ENCODE results near the gene DBX2. TPM values are rescaled to one million over a fixed set of nuclear protein-coding genes. Genes with fewer than 3 reads are reported as not detected.
"Not testable (repeated sequence)": the region's sequence is repeated elsewhere in the genome, so short reads cannot be mapped to it uniquely, and the experiment has no call there.

DBX2 gene
- total RNA-seq (2014; rRNA removed; shearing (Covaris generic)), result not detected in 2 replicates

GRCh38 chr12:45050751-45051571, at the start of gene DBX2:
Gene DBX2 (minus strand): TSS chr12:45051099. CDS start chr12:45050927, 172 bp downstream.
- DNase-seq (ENCODE audit: low read depth), result no peak

- DNase-seq (ENCODE audit: low read depth), result no peak
Observed at GRCh38 chr12:45098766-45099165, 47.9 kb upstream of the DBX2 start.

DNA sequence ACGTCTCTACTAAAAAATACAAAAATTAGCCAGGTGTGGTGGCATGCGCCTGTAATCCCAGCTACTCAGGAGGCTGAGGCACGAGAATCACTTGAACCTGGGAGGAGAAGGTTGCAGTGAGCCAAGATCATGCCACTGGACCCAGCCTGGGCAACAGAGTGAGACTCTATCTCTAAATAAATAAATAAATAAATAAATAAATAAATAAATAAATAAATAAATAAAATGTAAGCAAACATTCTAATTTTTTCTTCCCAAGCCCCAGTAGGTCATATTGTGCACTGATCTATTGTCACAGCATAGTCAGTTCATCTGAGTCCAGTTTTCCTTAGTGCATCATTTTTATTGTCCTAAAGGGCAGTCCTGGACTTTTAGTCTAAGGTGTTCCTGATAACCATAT, 44.5 kb upstream of the DBX2 start:
- DNase-seq (ENCODE audit: low read depth), result not testable (repeated sequence)

GRCh38 chr12:45093051-45093450, 42.2 kb upstream of the DBX2 start:
- no peak for DNase-seq (ENCODE audit: low read depth)

GRCh38 chr12:45089411-45090075, 38.6 kb upstream of the DBX2 start:
- no peak for DNase-seq (ENCODE audit: low read depth)

GRCh38 chr12:45088608-45089007, 37.7 kb upstream of the DBX2 start:
- DNase-seq (ENCODE audit: low read depth), result no peak

GRCh38 chr12:45084248-45084647, 33.3 kb upstream of the DBX2 start:
- DNase-seq (ENCODE audit: low read depth), result not testable (repeated sequence)

DNA sequence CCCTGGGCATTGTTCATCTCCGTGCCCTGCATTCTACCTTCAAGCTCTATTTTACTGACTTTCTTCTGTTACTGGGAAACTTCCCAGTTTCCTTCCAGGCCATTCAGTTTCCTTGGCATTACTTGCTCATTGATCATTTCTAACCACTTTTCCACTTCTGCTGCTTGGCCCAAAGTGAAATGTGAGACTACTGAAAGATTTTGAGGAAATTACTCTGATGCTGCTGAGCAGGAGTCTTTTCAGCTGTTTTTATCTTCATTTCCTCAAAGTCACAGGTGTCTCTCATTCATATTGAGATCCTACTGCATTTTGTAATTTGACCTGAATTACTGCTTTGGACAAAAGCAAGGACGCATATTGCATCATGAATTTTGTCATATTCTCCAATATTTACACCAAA, 26.4 kb upstream of the DBX2 start:
- no peak for DNase-seq (ENCODE audit: low read depth)

GRCh38 chr12:45076417-45077026, 25.6 kb upstream of the DBX2 start:
- DNase-seq (ENCODE audit: low read depth), result no peak

- no peak for DNase-seq (ENCODE audit: low read depth)
Observed at GRCh38 chr12:45075587-45076282, 24.8 kb upstream of the DBX2 start.

DNA sequence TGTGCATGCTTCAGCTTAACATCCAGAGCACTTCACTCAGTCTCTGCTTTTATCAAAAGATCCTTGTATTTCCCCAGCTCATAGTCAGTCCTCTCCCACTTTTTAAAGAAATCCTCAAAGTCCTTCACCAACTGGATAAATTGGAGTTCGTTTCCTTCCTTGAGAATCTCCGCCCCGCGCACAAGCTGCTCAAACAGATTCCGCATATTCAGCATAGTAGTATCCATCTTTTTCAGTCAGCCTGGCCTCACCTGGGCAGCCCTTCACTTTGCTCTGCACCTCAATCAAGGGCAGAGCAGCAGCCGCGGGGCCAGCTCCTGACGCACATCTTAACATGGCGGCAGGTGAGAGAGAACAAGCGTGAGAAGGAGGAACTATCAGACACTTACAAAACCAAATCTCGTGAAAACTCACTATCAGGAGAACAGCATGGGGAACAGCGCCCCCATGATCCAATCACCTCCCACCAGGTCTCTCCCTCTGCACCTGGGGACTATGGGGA, 14.3 kb upstream of the DBX2 start:
- DNase-seq (ENCODE audit: low read depth), result no peak

DNA sequence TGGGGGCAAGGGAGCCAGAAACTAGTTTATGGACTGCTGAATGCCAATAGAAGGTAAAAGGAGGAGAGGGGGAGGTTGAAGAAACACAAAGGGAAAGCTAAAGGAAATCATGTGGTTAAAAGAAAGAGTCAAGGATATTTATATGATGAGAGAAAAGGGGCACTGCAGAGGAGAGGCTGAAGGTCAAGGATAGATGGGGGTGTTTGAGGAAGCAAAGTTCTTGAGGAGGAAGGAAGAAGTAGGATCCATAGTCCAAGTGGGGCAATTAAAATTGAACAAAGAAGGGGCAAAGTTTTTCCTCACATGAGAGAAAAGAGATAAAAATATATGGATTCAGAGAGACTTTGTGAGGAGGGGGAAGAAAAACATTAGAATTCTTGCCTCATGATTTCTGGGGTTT, 10.1 kb upstream of the DBX2 start:
- no peak for DNase-seq (ENCODE audit: low read depth)

- peak; percentile 20 for DNase-seq (ENCODE audit: low read depth)
Observed at GRCh38 chr12:45051572-45052125, 750 bp upstream of the DBX2 start.

DNA sequence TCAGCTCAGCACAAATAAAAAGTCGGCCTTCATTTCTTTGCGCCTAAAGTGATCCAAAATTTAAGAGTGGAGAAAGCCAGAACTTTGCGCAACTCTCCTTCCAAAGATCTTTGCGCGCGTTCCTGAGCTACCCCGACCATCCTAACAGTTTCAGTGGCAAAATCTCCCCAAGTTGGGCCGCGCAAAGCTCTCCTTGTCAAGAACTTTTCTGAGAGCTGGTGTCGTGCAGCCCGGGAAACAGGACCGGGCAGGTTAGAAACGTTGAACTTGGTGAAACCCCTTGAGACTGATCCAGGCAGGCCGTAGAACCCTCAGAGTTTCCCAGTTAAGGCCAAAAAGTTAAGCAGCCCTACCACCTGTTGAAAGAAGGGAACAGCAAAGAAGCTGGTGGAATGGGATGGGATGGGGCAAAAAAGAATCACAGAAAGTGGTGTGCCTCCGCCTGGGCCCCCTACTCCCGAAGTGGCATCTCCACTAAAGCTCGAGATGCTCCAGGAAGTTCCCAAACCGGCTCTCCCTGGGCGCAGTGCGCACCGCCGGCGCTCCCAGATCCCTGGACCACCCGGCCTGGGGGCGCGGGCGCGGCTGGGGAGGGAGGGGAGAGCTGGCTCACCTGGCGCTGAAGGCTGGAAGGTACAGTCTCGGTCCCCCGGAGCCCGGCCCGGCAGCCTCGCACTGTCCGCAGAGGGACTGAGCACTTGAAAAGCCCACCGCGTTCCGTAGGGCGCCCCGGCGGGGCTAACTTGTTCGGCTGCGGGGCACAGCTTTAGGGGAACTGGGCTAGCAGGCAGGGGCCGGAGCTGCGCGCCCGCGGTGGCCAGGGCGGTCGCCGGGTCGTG, 768 bp downstream of the DBX2 start:
- DNase-seq (ENCODE audit: low read depth), result peak; percentile 4

- no peak for DNase-seq (ENCODE audit: low read depth)
Observed at GRCh38 chr12:45042599-45042998, 8.3 kb downstream of the DBX2 start.

GRCh38 chr12:45040977-45041376, 9.9 kb downstream of the DBX2 start:
- DNase-seq (ENCODE audit: low read depth), result no peak

DNA sequence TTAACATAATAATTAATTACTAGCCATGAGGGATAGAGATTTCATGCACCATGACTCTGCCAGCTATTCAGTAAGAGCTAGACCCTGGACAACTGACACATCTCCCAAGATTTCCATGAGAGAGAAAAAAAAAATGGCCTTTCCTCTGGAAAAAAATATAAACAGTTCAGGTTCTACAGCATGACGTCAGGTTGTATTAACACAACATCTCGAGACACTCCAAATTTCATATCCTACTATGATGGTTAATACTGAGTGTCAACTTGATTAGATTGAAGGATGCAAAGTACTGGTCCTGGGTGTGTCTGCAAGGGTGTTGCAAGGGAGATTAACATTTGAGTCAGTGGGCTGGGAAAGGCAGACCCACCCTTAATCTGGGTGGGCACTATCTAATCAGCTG, 11.1 kb downstream of the DBX2 start:
- DNase-seq (ENCODE audit: low read depth), result no peak

- DNase-seq (ENCODE audit: low read depth), result no peak
Observed at GRCh38 chr12:45034861-45035265, 16.0 kb downstream of the DBX2 start.

DNA sequence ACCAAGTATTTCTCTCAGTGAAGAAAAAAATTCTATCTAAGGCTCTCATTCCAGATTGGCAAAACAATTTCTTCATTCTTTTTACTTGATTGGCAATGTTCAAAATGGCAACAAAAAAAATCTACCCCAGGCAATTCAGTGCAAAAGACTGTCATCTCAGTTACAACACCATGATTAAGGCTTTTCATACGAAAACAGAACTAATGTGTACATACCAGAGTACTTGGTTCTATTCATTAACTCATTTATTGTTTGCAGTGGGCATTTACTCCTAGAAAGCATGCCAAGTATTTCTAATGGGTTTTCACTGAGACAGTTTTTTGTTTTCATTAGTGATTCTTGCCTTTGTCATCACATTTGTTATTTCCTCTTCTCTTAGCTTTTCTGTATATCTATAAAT, 33.0 kb downstream of the DBX2 start:
- DNase-seq (ENCODE audit: low read depth), result no peak

GRCh38 chr12:45014396-45014795, 36.5 kb downstream of the DBX2 start:
- DNase-seq (ENCODE audit: low read depth), result no peak

GRCh38 chr12:45012749-45013148, 38.1 kb downstream of the DBX2 start:
- DNase-seq (ENCODE audit: low read depth), result no peak
